ENCODE measurements around the gene FLVCR2.

The FLVCR2 gene

DNA sequence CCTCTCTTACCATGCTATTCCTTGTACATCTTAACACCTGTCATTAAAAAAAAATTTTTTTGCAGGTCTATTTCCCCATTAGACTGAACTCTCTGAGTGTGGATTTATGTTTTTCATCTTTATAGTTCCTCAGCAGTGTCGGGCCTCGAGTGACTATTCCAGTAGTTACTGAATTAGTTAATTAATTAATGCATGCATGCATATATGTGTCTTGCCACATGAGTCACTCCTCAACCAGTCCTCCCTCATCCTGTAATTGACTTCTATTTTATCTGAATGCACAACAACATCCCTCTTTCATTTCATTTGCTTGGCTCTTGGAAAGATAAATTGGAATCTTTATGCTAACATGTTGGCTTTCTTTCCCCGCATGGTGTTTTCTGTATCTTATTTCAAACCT, 46.6 kb downstream of the FLVCR2 start:
- H3K18ac ChIP-seq (ENCODE audit: low read depth in 1 of 2, low read length in 2 of 2), result no peak overlapping the region
- no peak overlapping the region for H2AFZ ChIP-seq (ENCODE audit: low read depth, low read length)
- H3K23ac ChIP-seq (ENCODE audit: low read length in 2 of 2), result no peak overlapping the region
- DNase-seq, result no peak
- H3K4ac ChIP-seq (ENCODE audit: low read depth in 1 of 2, low read length in 2 of 2), result no peak overlapping the region
- H4K8ac ChIP-seq (ENCODE audit: low read length), result no peak overlapping the region
- no peak overlapping the region for H3K4me3 ChIP-seq (ENCODE audit: insufficient read depth in 1 of 2, low read depth in 1 of 2, low read length in 2 of 2)
- H3K14ac ChIP-seq (ENCODE audit: low read length in 2 of 2), result no peak overlapping the region
- H2BK120ac ChIP-seq (ENCODE audit: low read depth, low read length), result no peak overlapping the region
- no peaks in the 10 kb centered on the region for H3K27me3 ChIP-seq (ENCODE audit: control insufficient read depth in 1 of 2, insufficient read depth in 1 of 2, low read length in 2 of 2)
- 93% methylated on average over 1 of the region's 3 CpGs for WGBS
- no peaks in the 10 kb centered on the region for H3K9me3 ChIP-seq (ENCODE audit: control insufficient read depth, low read length)
- peaks cover 12% of the 10 kb centered on the region for H3K79me1 ChIP-seq (replicated peaks; ENCODE audit: low read length, poor library complexity, severe bottlenecking)
- no peaks in the 10 kb centered on the region for H3K36me3 ChIP-seq (ENCODE audit: control insufficient read depth in 1 of 2, insufficient read depth in 2 of 2, low read depth in 1 of 2, low read length in 2 of 2)
- H2BK12ac ChIP-seq (ENCODE audit: low read length in 2 of 2), result no peak overlapping the region
- H3K4me2 ChIP-seq (ENCODE audit: low read length, poor library complexity, severe bottlenecking), result no peak overlapping the region
- H2AK5ac ChIP-seq (ENCODE audit: low read length, severe bottlenecking), result no peak overlapping the region
- no peak overlapping the region for H2BK5ac ChIP-seq (ENCODE audit: low read depth, low read length, poor library complexity, severe bottlenecking)
- H3K9ac ChIP-seq (ENCODE audit: low read length), result no peak overlapping the region
- H3K4me1 ChIP-seq (ENCODE audit: control insufficient read depth, insufficient read depth, low read depth, low read length), result peaks cover 2% of the 10 kb centered on the region
- no peak overlapping the region for H2BK15ac ChIP-seq (ENCODE audit: low read depth, poor library complexity, severe bottlenecking)
- no peak overlapping the region for H3K27ac ChIP-seq (ENCODE audit: low read length, poor library complexity, severe bottlenecking)
- H4K91ac ChIP-seq (ENCODE audit: low read length), result no peak overlapping the region

DNA sequence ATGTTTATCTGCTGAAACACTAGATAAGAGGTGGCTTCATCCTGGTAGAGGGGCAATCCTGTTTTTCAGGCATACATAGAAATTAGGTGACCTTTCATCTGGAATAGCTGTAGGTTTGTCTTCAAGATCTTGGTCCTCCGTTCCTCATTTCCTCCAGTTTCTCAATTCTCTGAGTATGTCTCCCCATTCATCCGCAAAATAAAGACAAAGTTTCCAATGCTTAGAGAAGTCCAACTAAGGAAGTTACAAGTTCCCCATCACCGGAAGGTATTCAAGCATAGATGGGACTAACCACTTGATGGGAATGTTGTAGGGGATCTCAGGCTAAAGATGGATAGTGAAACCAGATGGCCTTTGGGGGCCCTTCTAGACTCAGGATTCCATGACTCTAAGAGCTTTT, 48.0 kb downstream of the FLVCR2 start:
- H3K23ac ChIP-seq (ENCODE audit: low read length in 2 of 2), result no peak overlapping the region
- WGBS, result 98% methylated on average over 3 of the region's 3 CpGs
- no peak overlapping the region for H4K91ac ChIP-seq (ENCODE audit: low read length)

DNA sequence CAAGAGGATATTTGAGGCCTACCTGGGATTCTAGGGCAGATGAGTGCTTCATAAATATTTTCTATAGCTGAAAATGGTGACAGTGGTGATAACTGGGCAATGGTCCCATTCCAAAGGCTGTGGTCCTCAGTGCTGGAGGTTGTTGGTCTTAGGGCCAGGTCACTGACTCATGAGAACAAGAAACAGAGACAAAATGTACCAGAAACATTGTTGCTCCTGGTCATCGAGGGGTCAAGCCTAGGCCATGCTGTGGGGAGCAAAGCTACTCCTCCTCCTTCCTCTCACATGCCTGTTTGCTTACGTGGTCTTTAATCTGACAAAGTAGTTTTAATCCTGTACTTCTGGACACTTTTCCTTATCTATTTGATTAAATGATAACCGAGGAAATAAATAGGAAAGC, 48.4 kb downstream of the FLVCR2 start:
- no peak overlapping the region for H3K4ac ChIP-seq (ENCODE audit: low read depth in 1 of 2, low read length in 2 of 2)
- H3K79me1 ChIP-seq (replicated peaks; ENCODE audit: low read length, poor library complexity, severe bottlenecking), result peaks cover 14% of the 10 kb centered on the region
- peaks cover 4% of the 10 kb centered on the region for H3K4me1 ChIP-seq (ENCODE audit: control insufficient read depth, insufficient read depth, low read depth, low read length)
- H3K9me3 ChIP-seq (ENCODE audit: control insufficient read depth, low read length), result no peaks in the 10 kb centered on the region
- H2BK12ac ChIP-seq (ENCODE audit: low read length in 2 of 2), result no peak overlapping the region
- no peak overlapping the region for H3K4me2 ChIP-seq (ENCODE audit: low read length, poor library complexity, severe bottlenecking)
- 81% methylated on average over 2 of the region's 3 CpGs for WGBS
- no peak overlapping the region for H4K91ac ChIP-seq (ENCODE audit: low read length)
- no peak overlapping the region for H2BK120ac ChIP-seq (ENCODE audit: low read depth, low read length)
- H3K4me3 ChIP-seq (ENCODE audit: insufficient read depth in 1 of 2, low read depth in 1 of 2, low read length in 2 of 2), result no peak overlapping the region
- no peak overlapping the region for H3K27ac ChIP-seq (ENCODE audit: low read length, poor library complexity, severe bottlenecking)
- H3K23ac ChIP-seq (ENCODE audit: low read length in 2 of 2), result no peak overlapping the region
- no peak for DNase-seq
- H4K8ac ChIP-seq (ENCODE audit: low read length), result no peak overlapping the region
- no peak overlapping the region for H2BK5ac ChIP-seq (ENCODE audit: low read depth, low read length, poor library complexity, severe bottlenecking)
- no peak overlapping the region for H2AFZ ChIP-seq (ENCODE audit: low read depth, low read length)
- H3K27me3 ChIP-seq (ENCODE audit: control insufficient read depth in 1 of 2, insufficient read depth in 1 of 2, low read length in 2 of 2), result no peaks in the 10 kb centered on the region
- H2BK15ac ChIP-seq (ENCODE audit: low read depth, poor library complexity, severe bottlenecking), result no peak overlapping the region
- H2AK5ac ChIP-seq (ENCODE audit: low read length, severe bottlenecking), result no peak overlapping the region
- H3K18ac ChIP-seq (ENCODE audit: low read depth in 1 of 2, low read length in 2 of 2), result no peak overlapping the region
- no peak overlapping the region for H3K9ac ChIP-seq (ENCODE audit: low read length)
- no peaks in the 10 kb centered on the region for H3K36me3 ChIP-seq (ENCODE audit: control insufficient read depth in 1 of 2, insufficient read depth in 2 of 2, low read depth in 1 of 2, low read length in 2 of 2)
- H3K14ac ChIP-seq (ENCODE audit: low read length in 2 of 2), result no peak overlapping the region

More for the DNA sequence above, 48.0 kb downstream of the FLVCR2 start:
- H3K14ac ChIP-seq (ENCODE audit: low read length in 2 of 2), result no peak overlapping the region
- no peak overlapping the region for H2BK12ac ChIP-seq (ENCODE audit: low read length in 2 of 2)
- no peak overlapping the region for H2BK5ac ChIP-seq (ENCODE audit: low read depth, low read length, poor library complexity, severe bottlenecking)
- no peak overlapping the region for H2BK15ac ChIP-seq (ENCODE audit: low read depth, poor library complexity, severe bottlenecking)
- no peak overlapping the region for H2AFZ ChIP-seq (ENCODE audit: low read depth, low read length)
- no peak overlapping the region for H3K4ac ChIP-seq (ENCODE audit: low read depth in 1 of 2, low read length in 2 of 2)
- no peak overlapping the region for H4K8ac ChIP-seq (ENCODE audit: low read length)
- no peak overlapping the region for H2BK120ac ChIP-seq (ENCODE audit: low read depth, low read length)
- DNase-seq, result no peak
- H3K4me1 ChIP-seq (ENCODE audit: control insufficient read depth, insufficient read depth, low read depth, low read length), result peaks cover 2% of the 10 kb centered on the region
- H3K18ac ChIP-seq (ENCODE audit: low read depth in 1 of 2, low read length in 2 of 2), result no peak overlapping the region
- H3K4me3 ChIP-seq (ENCODE audit: insufficient read depth in 1 of 2, low read depth in 1 of 2, low read length in 2 of 2), result no peak overlapping the region
- no peak overlapping the region for H2AK5ac ChIP-seq (ENCODE audit: low read length, severe bottlenecking)
- no peak overlapping the region for H3K9ac ChIP-seq (ENCODE audit: low read length)
- H3K27ac ChIP-seq (ENCODE audit: low read length, poor library complexity, severe bottlenecking), result no peak overlapping the region
- no peak overlapping the region for H3K4me2 ChIP-seq (ENCODE audit: low read length, poor library complexity, severe bottlenecking)
- no peaks in the 10 kb centered on the region for H3K9me3 ChIP-seq (ENCODE audit: control insufficient read depth, low read length)
- no peaks in the 10 kb centered on the region for H3K27me3 ChIP-seq (ENCODE audit: control insufficient read depth in 1 of 2, insufficient read depth in 1 of 2, low read length in 2 of 2)
- no peaks in the 10 kb centered on the region for H3K36me3 ChIP-seq (ENCODE audit: control insufficient read depth in 1 of 2, insufficient read depth in 2 of 2, low read depth in 1 of 2, low read length in 2 of 2)
- H3K79me1 ChIP-seq (replicated peaks; ENCODE audit: low read length, poor library complexity, severe bottlenecking), result peaks cover 12% of the 10 kb centered on the region

DNA sequence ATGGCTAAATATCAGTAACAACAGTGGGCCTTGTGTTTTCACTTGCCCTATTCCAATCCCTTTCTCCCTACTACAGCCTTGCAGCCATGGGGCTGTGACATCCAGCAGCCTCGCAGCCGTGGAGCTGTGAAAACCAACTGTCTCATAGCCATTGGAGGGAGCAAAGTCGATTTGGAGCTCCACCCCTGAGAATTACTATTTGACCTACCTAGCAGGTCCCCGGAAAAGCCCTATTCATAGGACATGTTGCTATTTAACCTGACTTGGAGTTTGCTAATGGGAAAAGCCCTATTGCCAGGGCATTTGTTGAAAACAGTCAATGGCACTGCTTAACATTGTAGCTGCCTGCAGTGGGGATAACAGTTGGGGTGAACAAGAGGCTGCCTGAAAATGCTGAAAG, 49.0 kb downstream of the FLVCR2 start:
- Histone ChIP-seq H2AK5ac (ENCODE audit: low read length, severe bottlenecking) (no peak overlapping the region), H3K4me3 (ENCODE audit: insufficient read depth in 1 of 2, low read depth in 1 of 2, low read length in 2 of 2) (no peak overlapping the region), H4K91ac (ENCODE audit: low read length) (no peak overlapping the region), H3K4ac (ENCODE audit: low read depth in 1 of 2, low read length in 2 of 2) (no peak overlapping the region), H3K36me3 (ENCODE audit: control insufficient read depth in 1 of 2, insufficient read depth in 2 of 2, low read depth in 1 of 2, low read length in 2 of 2) (no peaks in the 10 kb centered on the region), H2BK15ac (ENCODE audit: low read depth, poor library complexity, severe bottlenecking) (no peak overlapping the region), H2BK120ac (ENCODE audit: low read depth, low read length) (no peak overlapping the region), H3K9ac (ENCODE audit: low read length) (no peak overlapping the region), H3K23ac (ENCODE audit: low read length in 2 of 2) (no peak overlapping the region), H3K79me1 (replicated peaks; ENCODE audit: low read length, poor library complexity, severe bottlenecking) (peaks cover 14% of the 10 kb centered on the region), H2AFZ (ENCODE audit: low read depth, low read length) (no peak overlapping the region), H2BK5ac (ENCODE audit: low read depth, low read length, poor library complexity, severe bottlenecking) (no peak overlapping the region), H3K27ac (ENCODE audit: low read length, poor library complexity, severe bottlenecking) (no peak overlapping the region), H3K4me2 (ENCODE audit: low read length, poor library complexity, severe bottlenecking) (no peak overlapping the region), H3K4me1 (ENCODE audit: control insufficient read depth, insufficient read depth, low read depth, low read length) (peaks cover 4% of the 10 kb centered on the region), H3K18ac (ENCODE audit: low read depth in 1 of 2, low read length in 2 of 2) (no peak overlapping the region), H2BK12ac (ENCODE audit: low read length in 2 of 2) (no peak overlapping the region), H3K14ac (ENCODE audit: low read length in 2 of 2) (peak overlapping the region in 1 of 2 experiments; percentile 70), H3K27me3 (ENCODE audit: control insufficient read depth in 1 of 2, insufficient read depth in 1 of 2, low read length in 2 of 2) (peaks cover 0 to 2% of the 10 kb centered on the region in 2 experiments), H3K9me3 (ENCODE audit: control insufficient read depth, low read length) (no peaks in the 10 kb centered on the region), H4K8ac (ENCODE audit: low read length) (no peak overlapping the region)
- 100% methylated on average over 3 of the region's 4 CpGs for WGBS
- no peak for DNase-seq
